HepG2 (cell line): ENCODE results near the gene ZNF155. TPM values are rescaled to one million over a fixed set of nuclear protein-coding genes. Genes with fewer than 3 reads are reported as not detected.
A peak's percentile ranks its signal among the peaks of the same experiment; 100 is the strongest.

Experiments
- FOXK1 ChIP-seq: sonication (generic); formaldehyde crosslinking; IDR thresholded peaks from 2 replicates; pipeline ENCODE4 v1.4.0; 2020; ENCODE audit warnings: low read depth, missing genetic modification reagents, borderline replicate concordance
- JUND ChIP-seq: sonication (generic); formaldehyde crosslinking; IDR thresholded peaks from 2 replicates; pipeline ENCODE4 v1.8.0; 2022; ENCODE audit warnings: mild to moderate bottlenecking, missing genetic modification reagents
- NFIC ChIP-seq: IDR thresholded peaks from 2 replicates; pipeline ENCODE4 v1.6.1; 2012; ENCODE audit warnings: mild to moderate bottlenecking, low read length, inconsistent platforms
- POLR2A ChIP-seq, 2 experiments: IDR thresholded peaks; 2 replicates each; pipeline ENCODE4 v1.6.1; 2011; ENCODE audit warnings: low read depth in 2 of 2, low read length in 2 of 2, mild to moderate bottlenecking in 1 of 2, moderate library complexity in 1 of 2; ENCODE audit not compliant: insufficient read depth in 1 of 2
- SMAD3 ChIP-seq: sonication (generic); formaldehyde crosslinking; IDR thresholded peaks from 2 replicates; pipeline ENCODE4 v1.4.0; 2020; ENCODE audit warnings: missing genetic modification reagents
- SP4 ChIP-seq: sonication (generic); formaldehyde crosslinking; IDR thresholded peaks from 2 replicates; pipeline ENCODE4 v1.8.1; 2023; ENCODE audit warnings: mild to moderate bottlenecking, missing genetic modification reagents
- ZNF709 ChIP-seq: sonication (generic); formaldehyde crosslinking; IDR thresholded peaks from 2 replicates; pipeline ENCODE4 v1.5.0; 2020; ENCODE audit warnings: mild to moderate bottlenecking, missing genetic modification reagents
- ZNF749 ChIP-seq: sonication (generic); formaldehyde crosslinking; IDR thresholded peaks from 2 replicates; pipeline ENCODE4 v1.8.0; 2022; ENCODE audit warnings: mild to moderate bottlenecking, missing genetic modification reagents, moderate library complexity, borderline replicate concordance
- ZNF777 ChIP-seq: sonication (generic); formaldehyde crosslinking; IDR thresholded peaks from 2 replicates; pipeline ENCODE4 v1.4.0; 2020; ENCODE audit warnings: missing genetic modification reagents
- polyA plus RNA-seq, 8 experiments: library from polyadenylated mRNA; depleted of rRNA in 3 of 8; stranded (reverse) in 7 of 8; unstranded in 1 of 8; fragments of >200 nt; fragmentation: Illumina TruSeq in 4 of 8; extraction: Trizol in 4 of 8; gene quantifications; 2 replicates each; pipeline versions ENCODE4 v1.2.1 to v1.2.3, GENCODE V29; 2011 to 2016; ENCODE audit warnings: low read depth in 4 of 8, missing spikeins in 1 of 8, mixed read lengths in 1 of 8; ENCODE audit not compliant: insufficient read depth in 1 of 8
- total RNA-seq, 5 experiments: library from RNA; depleted of rRNA; stranded (reverse); fragments of >200 nt; fragmentation: Illumina TruSeq; extraction: Trizol; gene quantifications; 2 replicates each; pipeline ENCODE4 v1.2.3, GENCODE V29; 2016; ENCODE audit warnings: low read depth in 1 of 5
- TF ChIP-seq, protein P1 (sequence below): sonication (generic); formaldehyde crosslinking; IDR thresholded peaks from 2 replicates; pipeline ENCODE4 v1.4.0; 2020; ENCODE audit warnings: low read depth, missing genetic modification reagents
- TF ChIP-seq, protein P2 (sequence below): sonication (generic); formaldehyde crosslinking; IDR thresholded peaks from 2 replicates; pipeline ENCODE4 v1.9.0; 2021; ENCODE audit warnings: missing genetic modification reagents, borderline replicate concordance
- TF ChIP-seq, protein P3 (sequence below): sonication (generic); formaldehyde crosslinking; IDR thresholded peaks from 2 replicates; pipeline ENCODE4 v1.8.0; 2022; ENCODE audit warnings: missing genetic modification reagents, mild to moderate bottlenecking, borderline replicate concordance
- TF ChIP-seq, protein P4 (sequence below): sonication (generic); formaldehyde crosslinking; IDR thresholded peaks from 2 replicates; pipeline ENCODE4 v1.9.0; 2022; ENCODE audit warnings: missing genetic modification reagents, mild to moderate bottlenecking, borderline replicate concordance
- TF ChIP-seq, protein P5 (sequence below): sonication (generic); formaldehyde crosslinking; IDR thresholded peaks from 2 replicates; pipeline ENCODE4 v1.4.0; 2020; ENCODE audit warnings: missing genetic modification reagents

The ZNF155 gene
- total and polyA plus RNA-seq, 2 of the 13 experiments (the other 11 are each of a cell fraction or from before 2014, with no cell fraction given): 2.5 to 3.6 TPM

DNA sequence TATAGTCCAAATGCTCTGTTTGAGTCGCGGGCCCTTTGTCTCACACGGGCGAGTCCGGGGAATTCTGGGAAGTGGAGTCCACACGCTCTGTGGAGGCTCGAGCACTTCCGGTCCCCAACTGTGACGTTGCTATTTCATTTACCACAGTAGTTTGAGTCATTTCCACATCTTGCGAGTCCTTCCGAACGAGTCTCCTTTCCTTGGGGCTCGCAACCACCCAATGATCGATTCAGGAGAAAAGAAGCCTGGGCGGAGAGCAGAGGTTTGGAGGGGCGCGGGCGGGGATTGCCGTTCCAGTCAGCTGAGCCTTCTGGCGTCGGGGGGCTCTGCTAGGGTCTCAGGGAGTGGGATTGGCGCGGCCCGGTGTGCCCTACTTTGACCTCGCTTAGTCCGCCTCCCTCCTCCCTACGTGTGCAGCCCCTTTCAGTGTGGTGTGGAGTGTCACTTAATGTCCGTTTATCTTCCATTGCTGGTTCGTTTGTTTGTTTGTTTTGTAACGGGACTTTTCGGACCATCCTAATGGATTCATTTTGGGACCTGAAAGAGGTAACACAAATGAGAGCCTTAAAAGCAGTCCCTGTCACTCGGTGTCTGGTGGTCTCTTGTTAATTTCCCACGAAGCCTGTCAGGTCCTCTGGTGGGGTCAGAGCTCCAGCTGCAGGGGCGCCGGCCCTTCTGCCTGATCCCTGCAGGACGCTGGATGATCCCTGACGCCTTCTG, 41.4 kb downstream of the ZNF155 start, which contains the start of gene ZNF222 (continued):
- TF ChIP-seq, protein P1, sequence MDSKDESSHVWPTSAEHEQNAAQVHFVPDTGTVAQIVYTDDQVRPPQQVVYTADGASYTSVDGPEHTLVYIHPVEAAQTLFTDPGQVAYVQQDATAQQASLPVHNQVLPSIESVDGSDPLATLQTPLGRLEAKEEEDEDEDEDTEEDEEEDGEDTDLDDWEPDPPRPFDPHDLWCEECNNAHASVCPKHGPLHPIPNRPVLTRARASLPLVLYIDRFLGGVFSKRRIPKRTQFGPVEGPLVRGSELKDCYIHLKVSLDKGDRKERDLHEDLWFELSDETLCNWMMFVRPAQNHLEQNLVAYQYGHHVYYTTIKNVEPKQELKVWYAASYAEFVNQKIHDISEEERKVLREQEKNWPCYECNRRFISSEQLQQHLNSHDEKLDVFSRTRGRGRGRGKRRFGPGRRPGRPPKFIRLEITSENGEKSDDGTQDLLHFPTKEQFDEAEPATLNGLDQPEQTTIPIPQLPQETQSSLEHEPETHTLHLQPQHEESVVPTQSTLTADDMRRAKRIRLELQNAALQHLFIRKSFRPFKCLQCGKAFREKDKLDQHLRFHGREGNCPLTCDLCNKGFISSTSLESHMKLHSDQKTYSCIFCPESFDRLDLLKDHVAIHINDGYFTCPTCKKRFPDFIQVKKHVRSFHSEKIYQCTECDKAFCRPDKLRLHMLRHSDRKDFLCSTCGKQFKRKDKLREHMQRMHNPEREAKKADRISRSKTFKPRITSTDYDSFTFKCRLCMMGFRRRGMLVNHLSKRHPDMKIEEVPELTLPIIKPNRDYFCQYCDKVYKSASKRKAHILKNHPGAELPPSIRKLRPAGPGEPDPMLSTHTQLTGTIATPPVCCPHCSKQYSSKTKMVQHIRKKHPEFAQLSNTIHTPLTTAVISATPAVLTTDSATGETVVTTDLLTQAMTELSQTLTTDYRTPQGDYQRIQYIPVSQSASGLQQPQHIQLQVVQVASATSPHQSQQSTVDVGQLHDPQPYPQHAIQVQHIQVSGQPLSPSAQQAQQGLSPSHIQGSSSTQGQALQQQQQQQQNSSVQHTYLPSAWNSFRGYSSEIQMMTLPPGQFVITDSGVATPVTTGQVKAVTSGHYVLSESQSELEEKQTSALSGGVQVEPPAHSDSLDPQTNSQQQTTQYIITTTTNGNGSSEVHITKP (CRISPR knock-in tag): 0 out of 2 replicates have a peak, but pooled peaks have one; percentile 43
- TF ChIP-seq NFIC (no peak), SP4 (CRISPR knock-in tag) (0 out of 2 replicates have a peak, but pooled peaks have one; percentile 28), JUND (CRISPR knock-in tag) (no peak), SMAD3 (CRISPR knock-in tag) (0 out of 2 replicates have a peak, but pooled peaks have one; percentile 31), ZNF777 (CRISPR knock-in tag) (peak; percentile 78; the same call in 1 of the 2 replicates), ZNF749 (CRISPR knock-in tag) (no peak), FOXK1 (CRISPR knock-in tag) (0 out of 2 replicates have a peak, but pooled peaks have one; percentile 41), POLR2A (IDR thresholded peaks at IDR 0.05; ENCODE audit: insufficient read depth in 1 of 2, low read depth in 2 of 2, low read length in 2 of 2) (peak in 1 of 2 experiments; percentile 63; a peak in 2 of 4 replicates), ZNF709 (CRISPR knock-in tag) (no peak)
- TF ChIP-seq, protein P2, sequence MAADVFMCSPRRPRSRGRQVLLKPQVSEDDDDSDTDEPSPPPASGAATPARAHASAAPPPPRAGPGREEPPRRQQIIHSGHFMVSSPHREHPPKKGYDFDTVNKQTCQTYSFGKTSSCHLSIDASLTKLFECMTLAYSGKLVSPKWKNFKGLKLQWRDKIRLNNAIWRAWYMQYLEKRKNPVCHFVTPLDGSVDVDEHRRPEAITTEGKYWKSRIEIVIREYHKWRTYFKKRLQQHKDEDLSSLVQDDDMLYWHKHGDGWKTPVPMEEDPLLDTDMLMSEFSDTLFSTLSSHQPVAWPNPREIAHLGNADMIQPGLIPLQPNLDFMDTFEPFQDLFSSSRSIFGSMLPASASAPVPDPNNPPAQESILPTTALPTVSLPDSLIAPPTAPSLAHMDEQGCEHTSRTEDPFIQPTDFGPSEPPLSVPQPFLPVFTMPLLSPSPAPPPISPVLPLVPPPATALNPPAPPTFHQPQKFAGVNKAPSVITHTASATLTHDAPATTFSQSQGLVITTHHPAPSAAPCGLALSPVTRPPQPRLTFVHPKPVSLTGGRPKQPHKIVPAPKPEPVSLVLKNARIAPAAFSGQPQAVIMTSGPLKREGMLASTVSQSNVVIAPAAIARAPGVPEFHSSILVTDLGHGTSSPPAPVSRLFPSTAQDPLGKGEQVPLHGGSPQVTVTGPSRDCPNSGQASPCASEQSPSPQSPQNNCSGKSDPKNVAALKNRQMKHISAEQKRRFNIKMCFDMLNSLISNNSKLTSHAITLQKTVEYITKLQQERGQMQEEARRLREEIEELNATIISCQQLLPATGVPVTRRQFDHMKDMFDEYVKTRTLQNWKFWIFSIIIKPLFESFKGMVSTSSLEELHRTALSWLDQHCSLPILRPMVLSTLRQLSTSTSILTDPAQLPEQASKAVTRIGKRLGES: no peak
- TF ChIP-seq, protein P3, sequence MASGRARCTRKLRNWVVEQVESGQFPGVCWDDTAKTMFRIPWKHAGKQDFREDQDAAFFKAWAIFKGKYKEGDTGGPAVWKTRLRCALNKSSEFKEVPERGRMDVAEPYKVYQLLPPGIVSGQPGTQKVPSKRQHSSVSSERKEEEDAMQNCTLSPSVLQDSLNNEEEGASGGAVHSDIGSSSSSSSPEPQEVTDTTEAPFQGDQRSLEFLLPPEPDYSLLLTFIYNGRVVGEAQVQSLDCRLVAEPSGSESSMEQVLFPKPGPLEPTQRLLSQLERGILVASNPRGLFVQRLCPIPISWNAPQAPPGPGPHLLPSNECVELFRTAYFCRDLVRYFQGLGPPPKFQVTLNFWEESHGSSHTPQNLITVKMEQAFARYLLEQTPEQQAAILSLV: 0 out of 2 replicates have a peak, but pooled peaks have one; percentile 38
- TF ChIP-seq, protein P4, sequence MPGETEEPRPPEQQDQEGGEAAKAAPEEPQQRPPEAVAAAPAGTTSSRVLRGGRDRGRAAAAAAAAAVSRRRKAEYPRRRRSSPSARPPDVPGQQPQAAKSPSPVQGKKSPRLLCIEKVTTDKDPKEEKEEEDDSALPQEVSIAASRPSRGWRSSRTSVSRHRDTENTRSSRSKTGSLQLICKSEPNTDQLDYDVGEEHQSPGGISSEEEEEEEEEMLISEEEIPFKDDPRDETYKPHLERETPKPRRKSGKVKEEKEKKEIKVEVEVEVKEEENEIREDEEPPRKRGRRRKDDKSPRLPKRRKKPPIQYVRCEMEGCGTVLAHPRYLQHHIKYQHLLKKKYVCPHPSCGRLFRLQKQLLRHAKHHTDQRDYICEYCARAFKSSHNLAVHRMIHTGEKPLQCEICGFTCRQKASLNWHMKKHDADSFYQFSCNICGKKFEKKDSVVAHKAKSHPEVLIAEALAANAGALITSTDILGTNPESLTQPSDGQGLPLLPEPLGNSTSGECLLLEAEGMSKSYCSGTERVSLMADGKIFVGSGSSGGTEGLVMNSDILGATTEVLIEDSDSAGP (CRISPR knock-in tag): peak; percentile 74; the same call in 1 of the 2 replicates
- TF ChIP-seq, protein P5, sequence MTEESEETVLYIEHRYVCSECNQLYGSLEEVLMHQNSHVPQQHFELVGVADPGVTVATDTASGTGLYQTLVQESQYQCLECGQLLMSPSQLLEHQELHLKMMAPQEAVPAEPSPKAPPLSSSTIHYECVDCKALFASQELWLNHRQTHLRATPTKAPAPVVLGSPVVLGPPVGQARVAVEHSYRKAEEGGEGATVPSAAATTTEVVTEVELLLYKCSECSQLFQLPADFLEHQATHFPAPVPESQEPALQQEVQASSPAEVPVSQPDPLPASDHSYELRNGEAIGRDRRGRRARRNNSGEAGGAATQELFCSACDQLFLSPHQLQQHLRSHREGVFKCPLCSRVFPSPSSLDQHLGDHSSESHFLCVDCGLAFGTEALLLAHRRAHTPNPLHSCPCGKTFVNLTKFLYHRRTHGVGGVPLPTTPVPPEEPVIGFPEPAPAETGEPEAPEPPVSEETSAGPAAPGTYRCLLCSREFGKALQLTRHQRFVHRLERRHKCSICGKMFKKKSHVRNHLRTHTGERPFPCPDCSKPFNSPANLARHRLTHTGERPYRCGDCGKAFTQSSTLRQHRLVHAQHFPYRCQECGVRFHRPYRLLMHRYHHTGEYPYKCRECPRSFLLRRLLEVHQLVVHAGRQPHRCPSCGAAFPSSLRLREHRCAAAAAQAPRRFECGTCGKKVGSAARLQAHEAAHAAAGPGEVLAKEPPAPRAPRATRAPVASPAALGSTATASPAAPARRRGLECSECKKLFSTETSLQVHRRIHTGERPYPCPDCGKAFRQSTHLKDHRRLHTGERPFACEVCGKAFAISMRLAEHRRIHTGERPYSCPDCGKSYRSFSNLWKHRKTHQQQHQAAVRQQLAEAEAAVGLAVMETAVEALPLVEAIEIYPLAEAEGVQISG (CRISPR knock-in tag): peak; percentile 83
